Activated CD8-positive, alpha-beta T cell treated with anti-CD3 and anti-CD28 coated beads, Interleukin-2, amount 10 ng/mL, durations not matched to agents 7 days and 5 days (primary cell): ENCODE data around the gene TSPAN19. TPM values are rescaled to one million over a fixed set of nuclear protein-coding genes. Genes with fewer than 3 reads are reported as not detected.
"Not testable (repeated sequence)": the region's sequence is repeated elsewhere in the genome, so short reads cannot be mapped to it uniquely, and the experiment has no call there.

Source experiments
- ATAC-seq: fragments of 150-1000 bp; cut with Tn5 transposase; one replicate; pipeline ENCODE4 v1.10.0; 2021; ENCODE audit warnings: moderate library complexity
- CTCF ChIA-PET: fragments of 350-600 bp; sonication (Branson Sonifier 250); formaldehyde crosslinking; loops from one replicate; lab custom pipeline; 2021; ENCODE audit warnings: antibody characterized with exemption; lab: Charles Lee
- POLR2A ChIA-PET: fragments of 350-600 bp; sonication (Branson Sonifier 250); formaldehyde crosslinking; loops from one replicate; lab custom pipeline; 2021; ENCODE audit warnings: antibody characterized with exemption; lab: Charles Lee
- DNase-seq: peaks from one replicate; pipeline ENCODE4 v3.0.0-alpha.2; 2020
- H3K27ac Mint-ChIP-seq: one replicate; pipeline ENCODE4 v1.8.0; 2021; ENCODE audit warnings: mild to moderate bottlenecking, mixed read lengths
- H3K27me3 Mint-ChIP-seq: one replicate; pipeline ENCODE4 v1.8.0; 2021; ENCODE audit warnings: low read depth, mixed read lengths
- H3K36me3 Mint-ChIP-seq: one replicate; pipeline ENCODE4 v1.8.0; 2021; ENCODE audit warnings: low read depth, mixed read lengths
- H3K4me1 Mint-ChIP-seq: one replicate; pipeline ENCODE4 v1.8.0; 2021; ENCODE audit warnings: low read depth, mixed read lengths
- H3K4me3 Mint-ChIP-seq: one replicate; pipeline ENCODE4 v1.8.0; 2021; ENCODE audit warnings: mild to moderate bottlenecking, mixed read lengths
- H3K9me3 Mint-ChIP-seq: one replicate; pipeline ENCODE4 v1.8.0; 2022; ENCODE audit warnings: mixed read lengths; ENCODE audit not compliant: insufficient read depth
- total RNA-seq, 2 experiments: library from RNA; stranded (reverse); gene quantifications; one replicate each; pipeline ENCODE4 v1.2.3, GENCODE V29; 2021

Gene TSPAN19
- total RNA-seq, 2 experiments from 2014 or later = not detected

DNA sequence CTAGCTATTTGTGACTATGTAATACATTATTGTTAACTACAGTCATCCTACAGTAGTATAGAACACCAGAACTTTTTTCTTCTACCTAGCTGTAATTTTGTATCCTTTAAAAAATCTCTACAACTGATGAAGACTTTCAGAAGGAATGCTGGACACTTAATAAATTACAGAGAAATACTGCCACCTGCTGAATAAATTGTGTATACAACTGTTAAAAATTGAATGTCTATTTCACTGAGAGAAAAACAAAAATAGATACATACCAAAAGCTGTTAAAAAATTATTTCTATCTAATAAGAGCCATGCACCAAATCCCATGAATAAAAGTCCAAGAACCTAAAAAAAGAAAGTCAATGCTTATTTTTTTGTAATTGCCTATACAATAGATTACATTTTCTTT, 6.6 kb downstream of the TSPAN19 start:
- DNase-seq = no peak
- ATAC-seq = no peak
- CTCF ChIA-PET = interaction anchor here (0.8 to 4.7 kb wide), 7 partner anchors 11 to 160 kb away, joined by 3 to 71 read pairs (median 3); no protein-coding TSS in a partner anchor
- no peaks in the 10 kb centered on the region for H3K27me3 Mint-ChIP-seq
- H3K9me3 Mint-ChIP-seq = no peaks in the 10 kb centered on the region
- no peak overlapping the region for H3K27ac Mint-ChIP-seq
- POLR2A ChIA-PET = no interaction called here
- H3K4me1 Mint-ChIP-seq = no peaks in the 10 kb centered on the region
- H3K36me3 Mint-ChIP-seq = no peaks in the 10 kb centered on the region
- H3K4me3 Mint-ChIP-seq = no peak overlapping the region

GRCh38 chr12:85018098-85018497, 18.0 kb downstream of the TSPAN19 start:
- POLR2A ChIA-PET = no interaction called here
- no peaks in the 10 kb centered on the region for H3K4me1 Mint-ChIP-seq

GRCh38 chr12:85017618-85018017, 18.5 kb downstream of the TSPAN19 start:
- ATAC-seq (no peak), DNase-seq (no peak)
- Mint-ChIP-seq H3K27ac (no peak overlapping the region), H3K36me3 (no peaks in the 10 kb centered on the region), H3K9me3 (no peaks in the 10 kb centered on the region), H3K4me1 (no peaks in the 10 kb centered on the region), H3K27me3 (no peaks in the 10 kb centered on the region), H3K4me3 (no peak overlapping the region)
- CTCF ChIA-PET = no interaction called here
- POLR2A ChIA-PET = no interaction called here

More at GRCh38 chr12:85018098-85018497, 18.0 kb downstream of the TSPAN19 start:
- CTCF ChIA-PET = no interaction called here
- Mint-ChIP-seq H3K27ac (no peak overlapping the region), H3K36me3 (no peaks in the 10 kb centered on the region), H3K4me3 (no peak overlapping the region), H3K27me3 (no peaks in the 10 kb centered on the region), H3K9me3 (no peaks in the 10 kb centered on the region)
- DNase-seq (no peak), ATAC-seq (no peak)

- CTCF ChIA-PET = no interaction called here
Observed at GRCh38 chr12:85017133-85017532, 18.9 kb downstream of the TSPAN19 start.

DNA sequence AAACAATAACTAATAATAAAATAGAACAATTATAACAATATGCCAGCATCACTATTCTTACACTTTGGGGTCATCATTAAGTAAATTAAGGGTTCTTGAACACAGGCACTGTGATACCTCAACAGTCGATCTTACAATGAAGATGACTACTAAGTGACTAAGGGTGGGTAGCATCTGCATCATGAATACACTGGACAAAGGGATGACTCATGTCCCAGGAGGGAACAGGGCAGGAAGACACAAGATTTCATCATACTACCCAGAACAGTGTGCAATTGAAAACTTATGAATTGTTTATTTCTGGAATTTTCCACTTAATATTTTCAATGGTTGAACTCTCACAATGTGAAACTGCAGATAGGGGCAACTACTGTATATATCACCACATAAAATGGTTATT, 19.7 kb downstream of the TSPAN19 start:
- Mint-ChIP-seq H3K4me1 (no peaks in the 10 kb centered on the region), H3K36me3 (no peaks in the 10 kb centered on the region), H3K9me3 (no peaks in the 10 kb centered on the region), H3K27me3 (no peaks in the 10 kb centered on the region), H3K27ac (no peak overlapping the region), H3K4me3 (no peak overlapping the region)
- ChIA-PET CTCF (no interaction called here), POLR2A (no interaction called here)
- DNase-seq = no peak
- no peak for ATAC-seq

More at GRCh38 chr12:85017133-85017532, 18.9 kb downstream of the TSPAN19 start:
- POLR2A ChIA-PET = no interaction called here
- Mint-ChIP-seq H3K4me1 (no peaks in the 10 kb centered on the region), H3K9me3 (no peaks in the 10 kb centered on the region), H3K27ac (no peak overlapping the region), H3K27me3 (no peaks in the 10 kb centered on the region), H3K36me3 (no peaks in the 10 kb centered on the region), H3K4me3 (no peak overlapping the region)
- ATAC-seq = no peak
- DNase-seq = no peak

GRCh38 chr12:85007836-85008235, 28.2 kb downstream of the TSPAN19 start:
- Mint-ChIP-seq H3K4me1 (no peaks in the 10 kb centered on the region), H3K27ac (no peak overlapping the region), H3K9me3 (no peaks in the 10 kb centered on the region), H3K36me3 (no peaks in the 10 kb centered on the region), H3K27me3 (no peaks in the 10 kb centered on the region), H3K4me3 (no peak overlapping the region)
- CTCF ChIA-PET = no interaction called here
- POLR2A ChIA-PET = no interaction called here
- ATAC-seq = no peak
- DNase-seq = no peak

- no peak overlapping the region for H3K27ac Mint-ChIP-seq
- CTCF ChIA-PET = no interaction called here
- no peaks in the 10 kb centered on the region for H3K27me3 Mint-ChIP-seq
- no peak for DNase-seq
- no peak overlapping the region for H3K4me3 Mint-ChIP-seq
- H3K36me3 Mint-ChIP-seq = no peaks in the 10 kb centered on the region
- no peaks in the 10 kb centered on the region for H3K9me3 Mint-ChIP-seq
- H3K4me1 Mint-ChIP-seq = no peaks in the 10 kb centered on the region
- POLR2A ChIA-PET = no interaction called here
- no peak for ATAC-seq
Observed at GRCh38 chr12:85006206-85006605, 29.9 kb downstream of the TSPAN19 start.

DNA sequence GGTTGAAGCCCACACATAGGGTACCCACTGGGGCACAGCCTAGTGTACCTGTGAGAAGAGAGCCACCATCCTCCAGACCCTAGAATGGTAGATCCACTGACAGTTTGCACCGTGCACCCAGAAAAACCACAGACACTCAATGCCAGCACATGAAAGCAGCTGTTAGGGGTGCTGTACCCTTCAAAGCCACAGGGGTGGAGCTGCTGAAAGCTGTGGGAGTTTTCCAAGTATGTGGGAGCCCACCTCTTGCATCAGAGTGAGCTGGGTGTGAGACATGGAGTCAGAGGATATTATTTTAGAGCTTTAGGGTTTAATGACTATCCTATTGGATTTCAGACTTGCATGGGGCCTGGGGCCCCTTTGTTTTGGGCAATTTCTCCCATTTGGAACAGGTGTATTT, 30.5 kb downstream of the TSPAN19 start:
- no peaks in the 10 kb centered on the region for H3K4me1 Mint-ChIP-seq
- no peak overlapping the region for H3K27ac Mint-ChIP-seq
- DNase-seq (no peak), ATAC-seq (no peak)
- no peaks in the 10 kb centered on the region for H3K9me3 Mint-ChIP-seq
- POLR2A ChIA-PET = no interaction called here
- CTCF ChIA-PET = no interaction called here
- H3K4me3 Mint-ChIP-seq = no peak overlapping the region
- no peaks in the 10 kb centered on the region for H3K27me3 Mint-ChIP-seq
- H3K36me3 Mint-ChIP-seq = no peaks in the 10 kb centered on the region

GRCh38 chr12:85005047-85005446, 31.0 kb downstream of the TSPAN19 start:
- POLR2A ChIA-PET, H3K4me3 Mint-ChIP-seq, CTCF ChIA-PET, H3K27ac Mint-ChIP-seq, H3K27me3 Mint-ChIP-seq, H3K4me1 Mint-ChIP-seq, H3K9me3 Mint-ChIP-seq, DNase-seq, H3K36me3 Mint-ChIP-seq, ATAC-seq: not testable (repeated sequence)

DNA sequence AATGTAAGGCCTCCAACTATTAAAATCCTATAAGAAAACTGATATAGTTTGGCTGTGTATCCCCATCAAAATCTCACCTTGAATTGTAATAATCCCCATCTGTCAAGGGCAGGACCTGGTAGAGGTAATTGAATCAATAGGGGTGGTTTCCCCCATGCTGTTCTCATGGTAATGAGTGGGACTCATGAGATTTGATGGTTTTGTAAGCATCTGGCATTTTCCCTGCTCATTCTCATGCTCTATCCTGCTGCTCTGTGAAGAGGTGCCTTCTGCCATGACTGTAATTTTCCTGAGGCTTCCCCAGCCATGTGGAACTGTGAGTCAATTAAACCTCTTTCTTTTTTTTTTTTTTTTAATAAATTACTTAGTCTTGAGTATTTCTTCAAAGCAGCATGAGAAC, 31.9 kb downstream of the TSPAN19 start:
- no peaks in the 10 kb centered on the region for H3K27me3 Mint-ChIP-seq
- POLR2A ChIA-PET = no interaction called here
- ATAC-seq = no peak

GRCh38 chr12:85002778-85003296, 33.2 kb downstream of the TSPAN19 start:
- Mint-ChIP-seq H3K27me3 (no peaks in the 10 kb centered on the region), H3K9me3 (no peaks in the 10 kb centered on the region), H3K36me3 (no peaks in the 10 kb centered on the region), H3K27ac (no peak overlapping the region), H3K4me1 (no peaks in the 10 kb centered on the region), H3K4me3 (no peak overlapping the region)
- ATAC-seq (no peak), DNase-seq (no peak)
- ChIA-PET POLR2A (no interaction called here), CTCF (no interaction called here)

More for the DNA sequence above, 31.9 kb downstream of the TSPAN19 start:
- Mint-ChIP-seq H3K27ac (no peak overlapping the region), H3K36me3 (no peaks in the 10 kb centered on the region), H3K9me3 (no peaks in the 10 kb centered on the region), H3K4me3 (no peak overlapping the region), H3K4me1 (no peaks in the 10 kb centered on the region)
- no peak for DNase-seq
- CTCF ChIA-PET = no interaction called here

- no peak overlapping the region for H3K4me3 Mint-ChIP-seq
- no peaks in the 10 kb centered on the region for H3K27me3 Mint-ChIP-seq
- POLR2A ChIA-PET = no interaction called here
- DNase-seq (no peak), ATAC-seq (no peak)
- H3K4me1 Mint-ChIP-seq = no peaks in the 10 kb centered on the region
- no peak overlapping the region for H3K27ac Mint-ChIP-seq
- CTCF ChIA-PET = no interaction called here
- H3K36me3 Mint-ChIP-seq = no peaks in the 10 kb centered on the region
- peaks cover 3% of the 10 kb centered on the region for H3K9me3 Mint-ChIP-seq
Observed at GRCh38 chr12:85000729-85001128, 35.3 kb downstream of the TSPAN19 start.

GRCh38 chr12:84998341-84998740, 37.7 kb downstream of the TSPAN19 start:
- H3K27me3 Mint-ChIP-seq = no peaks in the 10 kb centered on the region
- POLR2A ChIA-PET = no interaction called here
- no peak for ATAC-seq

More at GRCh38 chr12:84998341-84998740, 37.7 kb downstream of the TSPAN19 start:
- Mint-ChIP-seq H3K4me3 (no peak overlapping the region), H3K36me3 (no peaks in the 10 kb centered on the region), H3K9me3 (peaks cover 3% of the 10 kb centered on the region), H3K27ac (no peak overlapping the region), H3K4me1 (no peaks in the 10 kb centered on the region)
- CTCF ChIA-PET = no interaction called here
- DNase-seq = no peak
